Kidney (tissue), 14 donors: ENCODE results near the gene PDIA5. TPM values are rescaled to one million over a fixed set of nuclear protein-coding genes. Genes with fewer than 3 reads are reported as not detected.

Source experiments
- DNase-seq, 5 donors: peaks; one replicate each; pipeline ENCODE4 v3.0.0-alpha.2; 2013 to 2020
- FAIRE-seq: peaks from 2 replicates; lab custom pipeline; 2012; peaks lifted over from hg19 to GRCh38; lab: Jason Lieb, UNC
- H3K27ac ChIP-seq, 2 donors: one replicate each; pipeline ENCODE4 v1.7.0; 2013; ENCODE audit warnings: low read depth in 2 of 2, low read length in 2 of 2, inconsistent platforms in 1 of 2
- H3K27me3 ChIP-seq: one replicate; pipeline ENCODE4 v1.7.1; 2013; ENCODE audit warnings: low read length, inconsistent platforms; ENCODE audit not compliant: control insufficient read depth, insufficient read depth
- H3K36me3 ChIP-seq, 3 donors: one replicate each; pipeline versions ENCODE4 v1.7.0 to v1.7.1; 2013; ENCODE audit warnings: low read length in 3 of 3, control low read depth in 1 of 3, inconsistent platforms in 1 of 3; ENCODE audit not compliant: insufficient read depth in 3 of 3, control insufficient read depth in 2 of 3
- H3K4me1 ChIP-seq, 3 donors: one replicate each; pipeline versions ENCODE4 v1.7.0 to v1.7.1; 2013; ENCODE audit warnings: low read length in 3 of 3, inconsistent platforms in 1 of 3, low read depth in 1 of 3; ENCODE audit not compliant: control insufficient read depth in 2 of 3, insufficient read depth in 2 of 3
- H3K4me3 ChIP-seq, 3 donors: one replicate each; pipeline versions ENCODE4 v1.7.0 to v1.8.1; 2013; ENCODE audit warnings: low read length in 3 of 3, control low read depth in 1 of 3, inconsistent platforms in 1 of 3
- H3K9ac ChIP-seq, 3 donors: one replicate each; pipeline versions ENCODE4 v1.7.0 to v1.7.1; 2013; ENCODE audit warnings: low read length in 3 of 3, control low read depth in 1 of 3, inconsistent platforms in 1 of 3
- H3K9me3 ChIP-seq, 3 donors: one replicate each; pipeline versions ENCODE4 v1.7.0 to v1.7.1; 2013; ENCODE audit warnings: low read length in 3 of 3, control low read depth in 1 of 3, inconsistent platforms in 1 of 3; ENCODE audit not compliant: control insufficient read depth in 2 of 3, insufficient read depth in 1 of 3
- CTCF ChIP-seq: IDR thresholded peaks from 3 replicates; pipeline ENCODE4 v1.5.1; 2012; ENCODE audit warnings: mild to moderate bottlenecking, moderate library complexity, borderline replicate concordance; ENCODE audit not compliant: insufficient read depth; ENCODE audit errors: extremely low read depth
- intact Hi-C: fragments of 100-400 bp; cut with DNase I; formaldehyde crosslinking; loops from one replicate; pipeline ENCODE4 v1.11.1; 2022
- polyA plus RNA-seq: library from polyadenylated mRNA; stranded (reverse); fragments of 350-450 nt; fragmentation: Illumina TruSeq; extraction: RNeasy Lipid Tissue Mini Kit (QIAGEN cat#74804); gene quantifications from one replicate; pipeline ENCODE4 v1.2.3, GENCODE V29; 2014; ENCODE audit warnings: low read depth, low replicate concordance; ENCODE audit not compliant: insufficient read depth
- total RNA-seq: library from RNA; stranded (reverse); fragmentation: NEBNext Ultra II Directional; extraction: Animal tissue kit (Norgen Biotek cat#: 25700); gene quantifications from one replicate; pipeline ENCODE4 v1.2.1, GENCODE V29; 2021
- donor health status: control.
- donor health status: control.
- donor health status: control.
- donor health status: control.
- donor health status: control.
- donor health status: DM: yes; HTN: yes; CAD: no.
- donor health status: Normal renal cell carcinoma (clear cell type).

PDIA5 gene
- total and polyA plus RNA-seq, 2 donors from 2014 or later, result 19.9 to 27.9 TPM

DNA sequence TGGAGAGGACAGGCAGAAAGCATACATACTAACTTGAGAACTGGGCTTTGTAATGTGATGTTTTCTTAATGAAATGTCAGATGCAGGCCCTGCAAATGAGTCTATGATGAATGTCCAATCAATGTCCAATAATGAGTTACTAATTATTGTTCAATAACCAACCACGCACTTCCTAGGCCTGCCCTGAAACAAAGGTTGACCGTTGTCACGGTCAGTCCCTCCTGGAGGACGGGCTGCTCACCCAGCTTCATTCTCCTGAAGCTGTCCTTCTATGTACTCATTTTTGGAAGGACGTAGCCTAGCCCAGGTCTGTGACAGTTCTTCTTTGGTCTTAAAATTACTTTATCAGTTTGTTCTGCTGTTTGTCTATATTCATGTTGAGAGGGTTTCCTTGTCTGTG, 8.3 kb upstream of the PDIA5 start:
- FAIRE-seq (no peak), DNase-seq (no peak)
- Histone ChIP-seq H3K9me3 (no peaks in the 10 kb centered on the region), H3K27ac (no peak overlapping the region), H3K4me3 (no peak overlapping the region), H3K36me3 (no peaks in the 10 kb centered on the region), H3K4me1 (no peaks in the 10 kb centered on the region), H3K9ac (no peak overlapping the region), H3K27me3 (no peaks in the 10 kb centered on the region)
- TF ChIP-seq CTCF, result no peak
- intact Hi-C loops, result no loop called here

- no peak for FAIRE-seq
- intact Hi-C loops, result no loop called here
- no peaks in the 10 kb centered on the region for H3K27me3 ChIP-seq
Measured at GRCh38 chr3:123060054-123060453, 6.8 kb upstream of the PDIA5 start.

DNA sequence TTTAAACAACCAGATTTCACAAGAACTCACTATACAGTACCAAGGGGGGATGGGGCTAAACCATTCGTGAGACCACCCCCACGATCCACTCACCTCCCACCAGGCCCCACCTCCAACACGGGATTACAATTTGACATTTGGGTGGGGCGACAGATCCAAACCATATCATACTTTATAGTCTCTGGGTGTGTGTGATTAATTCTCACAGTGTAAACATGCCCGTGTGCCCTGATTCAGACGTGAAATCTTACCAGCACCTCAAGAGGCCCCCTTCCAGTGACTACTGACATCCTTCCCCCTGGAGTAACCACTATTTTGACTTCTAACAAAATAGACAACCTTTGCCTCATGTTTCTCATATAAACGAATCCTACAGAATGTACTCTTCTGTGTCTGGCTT, 5.0 kb upstream of the PDIA5 start:
- Histone ChIP-seq H3K4me3 (no peak overlapping the region), H3K9ac (no peak overlapping the region), H3K4me1 (no peaks in the 10 kb centered on the region), H3K27ac (no peak overlapping the region), H3K27me3 (no peaks in the 10 kb centered on the region), H3K36me3 (no peaks in the 10 kb centered on the region), H3K9me3 (no peaks in the 10 kb centered on the region)
- DNase-seq (no peak), FAIRE-seq (no peak)
- intact Hi-C loops, result no loop called here
- no peak for TF ChIP-seq CTCF

More at GRCh38 chr3:123060054-123060453, 6.8 kb upstream of the PDIA5 start:
- Histone ChIP-seq H3K4me1 (no peaks in the 10 kb centered on the region), H3K9me3 (no peaks in the 10 kb centered on the region), H3K27ac (no peak overlapping the region), H3K9ac (no peak overlapping the region), H3K36me3 (no peaks in the 10 kb centered on the region), H3K4me3 (no peak overlapping the region)
- TF ChIP-seq CTCF, result no peak
- no peak for DNase-seq

DNA sequence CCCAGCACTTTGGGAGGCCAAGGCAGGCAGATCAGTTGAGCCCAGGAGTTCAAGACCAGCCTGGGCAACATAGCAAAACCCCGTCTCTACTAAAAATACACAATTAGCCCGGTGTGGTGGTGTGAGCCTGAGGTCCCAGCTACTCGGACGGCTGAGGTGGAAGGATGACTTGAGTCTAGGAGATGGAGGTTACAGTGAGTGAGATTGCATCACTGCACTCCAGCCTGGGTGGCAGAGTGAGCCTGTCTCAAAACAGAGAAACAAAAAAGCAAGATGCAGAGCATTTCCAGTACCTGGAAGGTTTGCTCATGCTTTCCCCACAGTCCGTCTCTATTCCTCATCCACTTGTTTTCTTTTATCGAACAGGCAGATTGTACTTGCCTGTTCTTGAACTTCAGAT, 3.8 kb upstream of the PDIA5 start:
- no peak overlapping the region for H3K9ac ChIP-seq
- intact Hi-C loops, result no loop called here
- no peak for FAIRE-seq

More for the DNA sequence above, 3.8 kb upstream of the PDIA5 start:
- Histone ChIP-seq H3K27ac (no peak overlapping the region), H3K4me1 (peaks cover 0 to 3% (median 0%) of the 10 kb centered on the region in 3 donors), H3K9me3 (no peaks in the 10 kb centered on the region), H3K27me3 (no peaks in the 10 kb centered on the region), H3K4me3 (no peak overlapping the region), H3K36me3 (no peaks in the 10 kb centered on the region)
- TF ChIP-seq CTCF, result no peak
- DNase-seq, result no peak
